HepG2 (cell line): ENCODE measurements around the gene PCSK6.
A peak's percentile ranks its signal among the peaks of the same experiment; 100 is the strongest.

Source experiments
- DNMT1 ChIP-seq: sonication (generic); formaldehyde crosslinking; IDR thresholded peaks from 2 replicates; pipeline ENCODE4 v1.5.1; 2020; ENCODE audit warnings: mild to moderate bottlenecking, missing genetic modification reagents
- GMEB1 ChIP-seq: sonication (generic); formaldehyde crosslinking; IDR thresholded peaks from 2 replicates; pipeline ENCODE4 v1.5.1; 2020; ENCODE audit warnings: missing genetic modification reagents, mild to moderate bottlenecking, borderline replicate concordance
- KMT2B ChIP-seq: IDR thresholded peaks from 2 replicates; pipeline ENCODE4 v1.6.1; 2016; ENCODE audit warnings: missing genetic modification reagents, missing compliant biosample characterization
- ZBTB7A ChIP-seq: sonication (generic); formaldehyde crosslinking; IDR thresholded peaks from 2 replicates; pipeline ENCODE4 v1.8.0; 2022; ENCODE audit warnings: mild to moderate bottlenecking, missing genetic modification reagents
- ZNF841 ChIP-seq: sonication (generic); formaldehyde crosslinking; IDR thresholded peaks from 2 replicates; pipeline ENCODE4 v1.8.1; 2023; ENCODE audit warnings: missing genetic modification reagents, borderline replicate concordance

DNA sequence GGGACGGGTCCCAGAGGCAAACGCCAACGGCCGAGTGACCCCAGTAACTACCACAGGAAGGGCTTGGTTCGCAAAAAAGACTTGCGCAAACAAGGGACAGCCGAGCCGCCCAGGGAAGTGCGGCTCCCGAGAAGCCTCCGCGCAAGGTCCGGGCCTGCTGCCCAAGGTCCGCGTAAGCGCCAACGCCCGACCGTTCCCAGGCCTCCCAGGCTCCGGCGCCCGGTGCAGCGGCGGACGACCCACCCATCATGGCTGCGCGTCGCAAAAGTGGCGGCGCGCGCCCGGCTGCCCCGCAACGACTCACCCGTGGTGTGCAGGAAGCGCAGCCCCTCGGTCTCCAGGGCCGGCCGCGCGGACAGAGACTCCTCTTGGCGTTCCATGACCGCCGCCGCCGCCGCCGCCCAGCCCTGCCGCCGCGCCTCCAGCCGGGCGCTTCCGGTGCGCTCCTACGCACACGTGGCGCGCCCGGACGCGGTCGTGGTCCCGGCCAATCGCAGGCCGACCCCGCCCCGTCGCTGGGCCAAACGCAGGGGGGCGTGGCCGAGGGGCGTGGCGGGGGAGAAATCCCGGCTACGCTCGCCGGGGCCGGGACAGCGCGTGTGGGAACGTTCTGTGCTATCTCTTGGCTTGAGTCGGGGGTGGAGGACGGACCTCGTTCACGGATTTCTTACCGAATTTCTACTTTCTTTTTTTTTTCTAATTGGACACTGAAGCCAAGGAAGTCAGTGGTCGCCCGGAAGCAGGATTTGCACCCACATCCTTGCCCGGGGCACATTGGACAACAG is 212.3 kb downstream of the PCSK6 start, which contains the start of gene SELENOS:
- TF ChIP-seq DNMT1 (CRISPR knock-in tag) (peak; percentile 58; the same call in 1 of the 2 replicates), ZBTB7A (CRISPR knock-in tag) (no peak), ZNF841 (CRISPR knock-in tag) (no peak), KMT2B (CRISPR knock-in tag) (peak; percentile 57; the same call in 1 of the 2 replicates), GMEB1 (CRISPR knock-in tag) (peak; percentile 93)
